Right cardiac atrium (tissue), 5 donors: Measurements from ENCODE around the gene FBXO38. TPM values are rescaled to one million over a fixed set of nuclear protein-coding genes. Genes with fewer than 3 reads are reported as not detected.

Experiments
- ATAC-seq, 2 donors: fragments of 200-7000 bp; cut with Tn5 transposase; one replicate each; pipeline versions ENCODE4 v1.8.0 to v1.9.1; 2020; ENCODE audit warnings: moderate library complexity in 2 of 2, mild to moderate bottlenecking in 1 of 2
- DNase-seq, 3 donors: peaks; one replicate each; pipeline ENCODE4 v3.0.0-alpha.2; 2020
- H3K27ac ChIP-seq: one replicate; pipeline ENCODE4 v1.5.1; 2013; ENCODE audit warnings: mild to moderate bottlenecking, low read length, control low read depth, moderate library complexity
- H3K27me3 ChIP-seq: one replicate; pipeline ENCODE4 v1.6.1; 2013; ENCODE audit not compliant: control insufficient read depth, insufficient read depth
- H3K4me1 ChIP-seq: one replicate; pipeline ENCODE4 v1.6.1; 2013; ENCODE audit warnings: low read length; ENCODE audit not compliant: control insufficient read depth, insufficient read depth
- H3K4me3 ChIP-seq: one replicate; pipeline ENCODE4 v1.5.1; 2013; ENCODE audit warnings: low read length, control low read depth
- H3K9me3 ChIP-seq: one replicate; pipeline ENCODE4 v1.6.1; 2013; ENCODE audit warnings: low read length; ENCODE audit not compliant: control insufficient read depth
- WGBS: extraction: QIAGEN DNeasy Blood & Tissue Kit; methylation state at CpG from one replicate; pipeline ENCODE4 v1.1.7; 2013; 5-methylcytosine and 5-hydroxymethylcytosine counted together
- intact Hi-C, 4 donors: fragments of 100-400 bp; cut with DNase I; formaldehyde crosslinking; loops; one replicate each; pipeline versions ENCODE4 v1.11.0 to v1.14.0; 2022 to 2023
- polyA plus RNA-seq: library from polyadenylated mRNA; stranded (reverse); fragments of 200-250 nt; gene quantifications from one replicate; pipeline ENCODE4 v1.2.3, GENCODE V29; 2013
- total RNA-seq, 4 donors: library from RNA; stranded (reverse); fragmentation: NEBNext Ultra II Directional; extraction: Animal tissue kit (Norgen Biotek cat#: 25700); gene quantifications; one replicate each; pipeline ENCODE4 v1.2.1, GENCODE V29; 2021
- donor health status: healthy with polysubstance abuse.
- donor health status: DM: no; HTN: yes; CAD: no.
- donor health status: DM: no; HTN: no; CAD: no.
- donor health status: DM: no; HTN: yes; CAD: no; lungs with severe emphysema.
- donor health status: DM: yes; HTN: yes; CAD: no.

FBXO38 gene
- total and polyA plus RNA-seq, 5 donors, result 17.0 to 44.2 (median 42.5) TPM

GRCh38 chr5:148385094-148385493, 1.3 kb downstream of the FBXO38 start:
- H3K9me3 ChIP-seq, result no peaks in the 10 kb centered on the region
- H3K27ac ChIP-seq, result no peak overlapping the region
- WGBS, result 84% methylated on average over 1 of the region's 1 CpG
- H3K4me1 ChIP-seq, result peaks cover 3% of the 10 kb centered on the region
- peak overlapping the region; percentile 98 for H3K4me3 ChIP-seq
- intact Hi-C loops, result no loop called here
- ATAC-seq (no peak), DNase-seq (no peak)
- H3K27me3 ChIP-seq, result no peaks in the 10 kb centered on the region

GRCh38 chr5:148386041-148386440, 2.3 kb downstream of the FBXO38 start:
- 93% methylated on average over 1 of the region's 1 CpG for WGBS
- DNase-seq (no peak), ATAC-seq (no peak)
- intact Hi-C loops, result no loop called here
- no peak overlapping the region for H3K27ac ChIP-seq
- no peak overlapping the region for H3K4me3 ChIP-seq
- no peaks in the 10 kb centered on the region for H3K27me3 ChIP-seq
- H3K4me1 ChIP-seq, result peaks cover 6% of the 10 kb centered on the region
- no peaks in the 10 kb centered on the region for H3K9me3 ChIP-seq

- no peaks in the 10 kb centered on the region for H3K27me3 ChIP-seq
- no peak for ATAC-seq
- H3K9me3 ChIP-seq, result no peaks in the 10 kb centered on the region
- H3K27ac ChIP-seq, result no peak overlapping the region
- DNase-seq, result no peak
- H3K4me3 ChIP-seq, result no peak overlapping the region
- intact Hi-C loops, result no loop called here
- peaks cover 6% of the 10 kb centered on the region for H3K4me1 ChIP-seq
- WGBS, result 56% methylated on average over 3 of the region's 3 CpGs
Measured at GRCh38 chr5:148387325-148387724, 3.6 kb downstream of the FBXO38 start.

- Histone ChIP-seq H3K27ac (peak overlapping the region; percentile 59), H3K9me3 (no peaks in the 10 kb centered on the region), H3K4me1 (peaks cover 8% of the 10 kb centered on the region), H3K4me3 (no peak overlapping the region), H3K27me3 (no peaks in the 10 kb centered on the region)
- ATAC-seq (peak; percentile 25 to 45), DNase-seq (no peak)
- intact Hi-C loops, result no loop called here
- 32% methylated on average over 1 of the region's 1 CpG for WGBS
Measured at GRCh38 chr5:148388696-148389095, 4.9 kb downstream of the FBXO38 start.

DNA sequence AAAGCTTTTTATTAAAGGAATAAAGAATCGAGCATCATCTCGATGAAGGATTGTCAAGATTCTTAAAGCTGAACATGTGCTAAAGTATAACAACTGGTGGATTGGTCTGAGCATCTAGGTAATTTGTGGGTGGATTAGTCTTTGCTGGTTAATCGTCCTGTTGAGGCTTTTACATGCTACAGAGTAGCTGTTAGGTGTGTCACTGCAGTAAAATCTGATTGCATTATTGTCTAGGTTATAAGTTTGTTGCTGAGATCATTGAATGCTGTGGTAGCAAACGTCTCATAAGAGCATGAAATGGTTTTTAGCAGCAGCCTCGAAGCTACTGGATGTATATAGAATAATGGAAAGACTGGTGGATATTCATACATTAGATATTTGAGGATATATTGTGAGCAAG, 7.2 kb downstream of the FBXO38 start:
- no peak overlapping the region for H3K4me3 ChIP-seq
- ATAC-seq (no peak), DNase-seq (no peak)
- no peaks in the 10 kb centered on the region for H3K27me3 ChIP-seq
- intact Hi-C loops, result no loop called here
- WGBS, result 60% methylated on average over 5 of the region's 5 CpGs
- H3K9me3 ChIP-seq, result no peaks in the 10 kb centered on the region
- peaks cover 7% of the 10 kb centered on the region for H3K4me1 ChIP-seq
- no peak overlapping the region for H3K27ac ChIP-seq

GRCh38 chr5:148391422-148391821, 7.7 kb downstream of the FBXO38 start:
- intact Hi-C loops, result no loop called here
- no peaks in the 10 kb centered on the region for H3K9me3 ChIP-seq
- H3K27me3 ChIP-seq, result no peaks in the 10 kb centered on the region
- H3K27ac ChIP-seq, result no peak overlapping the region
- WGBS, result 15% methylated on average over 1 of the region's 1 CpG
- ATAC-seq, result peak in 1 of 2 donors; percentile 44
- no peak for DNase-seq
- no peak overlapping the region for H3K4me3 ChIP-seq
- peaks cover 7% of the 10 kb centered on the region for H3K4me1 ChIP-seq

GRCh38 chr5:148393390-148393741, 9.6 kb downstream of the FBXO38 start:
- DNase-seq (no peak), ATAC-seq (no peak)
- WGBS, result 59% methylated on average over 3 of the region's 3 CpGs
- H3K4me3 ChIP-seq, result no peak overlapping the region
- H3K27me3 ChIP-seq, result no peaks in the 10 kb centered on the region
- H3K27ac ChIP-seq, result no peak overlapping the region
- peaks cover 10% of the 10 kb centered on the region for H3K4me1 ChIP-seq
- H3K9me3 ChIP-seq, result no peaks in the 10 kb centered on the region
- intact Hi-C loops, result no loop called here

DNA sequence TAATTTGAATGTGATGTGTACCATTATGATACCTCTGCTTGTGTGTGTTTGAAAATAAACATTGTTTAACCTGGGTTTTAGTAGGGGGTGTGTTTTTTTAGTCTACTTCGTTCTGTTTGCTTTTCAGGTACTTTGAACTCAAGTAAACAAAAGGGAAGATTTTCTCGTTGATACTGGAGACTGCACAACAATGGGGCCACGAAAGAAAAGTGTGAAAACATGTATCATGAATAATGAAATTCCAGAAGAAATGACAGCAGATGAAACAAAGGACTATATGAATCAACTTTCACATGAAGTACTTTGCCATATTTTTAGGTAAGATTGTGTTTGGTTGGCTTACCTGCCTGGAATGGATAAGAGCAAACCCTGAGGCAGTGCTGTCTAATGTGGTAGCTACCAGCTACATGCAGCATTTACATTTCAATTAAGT, 10.8 kb downstream of the FBXO38 start:
- Histone ChIP-seq H3K4me3 (no peak overlapping the region), H3K27me3 (no peaks in the 10 kb centered on the region), H3K27ac (no peak overlapping the region), H3K9me3 (no peaks in the 10 kb centered on the region), H3K4me1 (peaks cover 10% of the 10 kb centered on the region)
- WGBS, result 66% methylated on average over 3 of the region's 3 CpGs
- intact Hi-C loops, result no loop called here
- ATAC-seq (no peak), DNase-seq (no peak)

GRCh38 chr5:148395031-148395430, 11.3 kb downstream of the FBXO38 start:
- intact Hi-C loops, result no loop called here
- WGBS, result 89% methylated on average over 2 of the region's 2 CpGs
- no peak overlapping the region for H3K4me3 ChIP-seq
- DNase-seq (no peak), ATAC-seq (no peak)
- H3K9me3 ChIP-seq, result no peaks in the 10 kb centered on the region
- H3K27ac ChIP-seq, result no peak overlapping the region
- H3K4me1 ChIP-seq, result peaks cover 10% of the 10 kb centered on the region
- H3K27me3 ChIP-seq, result no peaks in the 10 kb centered on the region

GRCh38 chr5:148397968-148398595, 14.3 kb downstream of the FBXO38 start:
- no peak overlapping the region for H3K4me3 ChIP-seq
- no peaks in the 10 kb centered on the region for H3K9me3 ChIP-seq
- peaks cover 4% of the 10 kb centered on the region for H3K4me1 ChIP-seq
- intact Hi-C loops, result no loop called here
- H3K27me3 ChIP-seq, result no peaks in the 10 kb centered on the region
- ATAC-seq (no peak), DNase-seq (no peak)
- WGBS, result 87% methylated on average over 3 of the region's 3 CpGs
- no peak overlapping the region for H3K27ac ChIP-seq

DNA sequence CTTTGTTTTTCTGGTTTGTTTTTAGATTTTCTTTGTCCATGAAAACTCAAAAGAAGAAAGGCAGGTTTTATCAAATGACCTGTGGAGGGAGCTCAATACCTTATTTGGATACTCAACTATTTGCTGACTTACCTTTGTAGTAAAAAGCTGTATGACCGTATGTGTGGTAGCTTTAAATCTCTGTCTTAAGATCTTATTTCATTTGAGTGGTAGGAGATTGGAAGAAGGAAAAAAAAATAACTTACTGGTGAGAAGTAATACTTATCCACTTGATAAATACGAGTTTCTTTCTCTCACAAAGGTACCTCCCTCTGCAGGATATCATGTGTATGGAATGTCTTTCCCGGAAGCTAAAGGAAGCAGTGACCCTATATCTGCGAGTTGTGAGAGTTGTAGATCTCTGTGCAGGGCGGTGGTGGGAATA, 15.0 kb downstream of the FBXO38 start:
- H3K27ac ChIP-seq, result no peak overlapping the region
- H3K9me3 ChIP-seq, result no peaks in the 10 kb centered on the region
- H3K4me3 ChIP-seq, result no peak overlapping the region
- peaks cover 4% of the 10 kb centered on the region for H3K4me1 ChIP-seq
- no peak for ATAC-seq
- DNase-seq, result no peak
- intact Hi-C loops, result no loop called here
- 48% methylated on average over 5 of the region's 5 CpGs for WGBS
- H3K27me3 ChIP-seq, result no peaks in the 10 kb centered on the region

- DNase-seq (no peak), ATAC-seq (peak; percentile 42 to 56)
- Histone ChIP-seq H3K27ac (no peak overlapping the region), H3K9me3 (no peaks in the 10 kb centered on the region), H3K27me3 (no peaks in the 10 kb centered on the region), H3K4me1 (peaks cover 2% of the 10 kb centered on the region), H3K4me3 (no peak overlapping the region)
- intact Hi-C loops, result no loop called here
- WGBS, result 56% methylated on average over 2 of the region's 2 CpGs
Measured at GRCh38 chr5:148401604-148402003, 17.8 kb downstream of the FBXO38 start.
